OCI-LY7 (cell line): ENCODE results near the gene ROBO2.

Source experiments
- EZH2phosphoT487 ChIP-seq: fragments of 200-600 bp; sonication (generic); IDR thresholded peaks from 2 replicates; pipeline ENCODE4 v1.6.1; 2018; ENCODE audit warnings: low read depth, borderline replicate concordance, mild to moderate bottlenecking, mixed run types, antibody characterized with exemption, low read length, moderate library complexity, mixed read lengths
- TF ChIP-seq, protein P1 (sequence below): fragments of 200-600 bp; sonication (generic); conservative IDR thresholded peaks from 2 replicates; pipeline ENCODE4 v1.5.1; 2014; ENCODE audit warnings: mild to moderate bottlenecking, antibody characterized with exemption, low read length, moderate library complexity, mixed read lengths

DNA sequence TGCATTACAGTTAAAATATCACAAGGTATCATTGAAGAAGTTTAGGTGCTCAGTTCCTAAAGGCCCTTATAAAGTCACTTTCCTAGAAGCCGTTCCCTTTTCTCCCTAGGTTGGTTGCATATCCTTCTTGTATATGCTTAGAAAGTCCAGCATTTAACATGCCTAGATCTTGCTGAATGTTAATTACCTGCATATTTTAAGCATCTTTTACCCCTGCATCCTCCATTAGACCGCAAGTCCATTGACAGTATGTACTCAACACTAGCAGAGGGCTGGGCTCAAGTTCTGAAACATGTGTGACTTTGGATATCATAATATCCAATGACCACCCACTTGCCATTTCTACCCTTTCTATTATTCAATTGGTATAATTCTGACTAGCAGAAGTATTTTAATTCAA is 336.6 kb downstream of the ROBO2 start:
- TF ChIP-seq, protein P1, sequence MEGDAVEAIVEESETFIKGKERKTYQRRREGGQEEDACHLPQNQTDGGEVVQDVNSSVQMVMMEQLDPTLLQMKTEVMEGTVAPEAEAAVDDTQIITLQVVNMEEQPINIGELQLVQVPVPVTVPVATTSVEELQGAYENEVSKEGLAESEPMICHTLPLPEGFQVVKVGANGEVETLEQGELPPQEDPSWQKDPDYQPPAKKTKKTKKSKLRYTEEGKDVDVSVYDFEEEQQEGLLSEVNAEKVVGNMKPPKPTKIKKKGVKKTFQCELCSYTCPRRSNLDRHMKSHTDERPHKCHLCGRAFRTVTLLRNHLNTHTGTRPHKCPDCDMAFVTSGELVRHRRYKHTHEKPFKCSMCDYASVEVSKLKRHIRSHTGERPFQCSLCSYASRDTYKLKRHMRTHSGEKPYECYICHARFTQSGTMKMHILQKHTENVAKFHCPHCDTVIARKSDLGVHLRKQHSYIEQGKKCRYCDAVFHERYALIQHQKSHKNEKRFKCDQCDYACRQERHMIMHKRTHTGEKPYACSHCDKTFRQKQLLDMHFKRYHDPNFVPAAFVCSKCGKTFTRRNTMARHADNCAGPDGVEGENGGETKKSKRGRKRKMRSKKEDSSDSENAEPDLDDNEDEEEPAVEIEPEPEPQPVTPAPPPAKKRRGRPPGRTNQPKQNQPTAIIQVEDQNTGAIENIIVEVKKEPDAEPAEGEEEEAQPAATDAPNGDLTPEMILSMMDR, result no peak
- no peak for TF ChIP-seq EZH2phosphoT487
